ENCODE results near the gene KCNN4. TPM values are rescaled to one million over a fixed set of nuclear protein-coding genes. Genes with fewer than 3 reads are reported as not detected.

The KCNN4 gene
- total and polyA plus RNA-seq, 4 donors, result 0.14 to 30.3 (median 0.51) TPM

DNA sequence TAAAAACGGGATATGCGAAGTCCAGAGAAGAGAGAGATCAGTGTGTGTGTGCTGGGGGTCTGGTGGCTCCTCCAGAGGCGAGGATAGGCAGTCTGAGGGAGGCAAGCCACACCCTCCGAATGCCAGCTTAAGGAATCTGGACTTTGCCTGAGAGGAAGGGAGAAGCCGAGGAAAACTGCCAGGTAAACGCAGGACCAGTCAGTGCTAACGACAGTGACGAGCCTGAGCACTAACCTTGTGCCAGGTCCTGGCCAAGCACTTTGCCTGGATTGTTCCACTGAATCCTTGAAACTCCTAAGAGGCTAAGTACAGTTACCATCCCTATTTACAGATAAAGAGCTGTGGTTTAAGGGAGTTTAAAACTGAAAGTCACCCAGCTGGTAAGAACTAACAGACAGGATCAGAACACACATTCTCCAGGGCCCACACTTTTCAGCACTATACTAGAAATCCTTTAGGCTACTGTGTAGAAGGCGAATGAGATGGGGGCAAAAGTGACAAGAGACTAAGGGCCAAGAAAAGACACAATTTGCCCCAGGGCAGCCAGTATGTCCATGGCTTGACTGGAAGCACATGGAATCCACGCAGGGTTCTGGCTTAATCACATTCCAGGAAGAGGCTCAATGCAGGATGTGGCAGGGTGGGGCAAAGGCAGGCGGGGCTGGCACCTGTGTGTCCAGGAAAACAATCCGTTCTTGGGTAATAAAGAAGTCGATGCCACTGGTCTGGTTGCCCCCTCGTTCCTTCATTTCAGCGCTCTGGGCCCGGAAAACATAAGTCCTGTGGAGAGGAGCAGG, 41.1 kb downstream of the KCNN4 start:
- Histone ChIP-seq H3K9me3 (ENCODE audit: control insufficient read depth in 4 of 4, low read length in 3 of 4) (no peaks in the 10 kb centered on the region), H3K27ac (ENCODE audit: low read depth in 1 of 2, low read length in 2 of 2) (no peak overlapping the region), H3K4me3 (ENCODE audit: low read depth in 1 of 3, low read length in 3 of 3) (no peak overlapping the region), H3K36me3 (ENCODE audit: control insufficient read depth in 4 of 4, insufficient read depth in 3 of 4, low read depth in 1 of 4, low read length in 3 of 4) (peaks cover 14 to 59% (median 44%) of the 10 kb centered on the region in 4 donors), H3K9ac (ENCODE audit: low read depth in 1 of 2, low read length in 2 of 2) (no peak overlapping the region), H3K4me1 (ENCODE audit: control insufficient read depth in 4 of 4, insufficient read depth in 4 of 4, low read length in 3 of 4) (no peaks in the 10 kb centered on the region), H3K27me3 (ENCODE audit: control insufficient read depth in 4 of 4, insufficient read depth in 4 of 4, low read length in 3 of 4) (no peaks in the 10 kb centered on the region)
- TF ChIP-seq GABPA (IDR thresholded peaks at IDR 0.05 in 1 of 2, conservative IDR thresholded peaks at IDR 0.05 in 1 of 2), result no peak
- TF ChIP-seq YY1 (IDR thresholded peaks at IDR 0.05), result no peak
- TF ChIP-seq, protein P1, sequence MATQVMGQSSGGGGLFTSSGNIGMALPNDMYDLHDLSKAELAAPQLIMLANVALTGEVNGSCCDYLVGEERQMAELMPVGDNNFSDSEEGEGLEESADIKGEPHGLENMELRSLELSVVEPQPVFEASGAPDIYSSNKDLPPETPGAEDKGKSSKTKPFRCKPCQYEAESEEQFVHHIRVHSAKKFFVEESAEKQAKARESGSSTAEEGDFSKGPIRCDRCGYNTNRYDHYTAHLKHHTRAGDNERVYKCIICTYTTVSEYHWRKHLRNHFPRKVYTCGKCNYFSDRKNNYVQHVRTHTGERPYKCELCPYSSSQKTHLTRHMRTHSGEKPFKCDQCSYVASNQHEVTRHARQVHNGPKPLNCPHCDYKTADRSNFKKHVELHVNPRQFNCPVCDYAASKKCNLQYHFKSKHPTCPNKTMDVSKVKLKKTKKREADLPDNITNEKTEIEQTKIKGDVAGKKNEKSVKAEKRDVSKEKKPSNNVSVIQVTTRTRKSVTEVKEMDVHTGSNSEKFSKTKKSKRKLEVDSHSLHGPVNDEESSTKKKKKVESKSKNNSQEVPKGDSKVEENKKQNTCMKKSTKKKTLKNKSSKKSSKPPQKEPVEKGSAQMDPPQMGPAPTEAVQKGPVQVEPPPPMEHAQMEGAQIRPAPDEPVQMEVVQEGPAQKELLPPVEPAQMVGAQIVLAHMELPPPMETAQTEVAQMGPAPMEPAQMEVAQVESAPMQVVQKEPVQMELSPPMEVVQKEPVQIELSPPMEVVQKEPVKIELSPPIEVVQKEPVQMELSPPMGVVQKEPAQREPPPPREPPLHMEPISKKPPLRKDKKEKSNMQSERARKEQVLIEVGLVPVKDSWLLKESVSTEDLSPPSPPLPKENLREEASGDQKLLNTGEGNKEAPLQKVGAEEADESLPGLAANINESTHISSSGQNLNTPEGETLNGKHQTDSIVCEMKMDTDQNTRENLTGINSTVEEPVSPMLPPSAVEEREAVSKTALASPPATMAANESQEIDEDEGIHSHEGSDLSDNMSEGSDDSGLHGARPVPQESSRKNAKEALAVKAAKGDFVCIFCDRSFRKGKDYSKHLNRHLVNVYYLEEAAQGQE (IDR thresholded peaks at IDR 0.05), result no peak
- no peak for TF ChIP-seq TAF1 (conservative IDR thresholded peaks at IDR 0.05)
- TF ChIP-seq RAD21 (IDR thresholded peaks at IDR 0.05), result no peak
- TF ChIP-seq SP1 (IDR thresholded peaks at IDR 0.05), result no peak
- DNase-seq (ENCODE audit: low spot score), result no peak
- 70% methylated on average over 16 of the region's 16 CpGs for WGBS

DNA sequence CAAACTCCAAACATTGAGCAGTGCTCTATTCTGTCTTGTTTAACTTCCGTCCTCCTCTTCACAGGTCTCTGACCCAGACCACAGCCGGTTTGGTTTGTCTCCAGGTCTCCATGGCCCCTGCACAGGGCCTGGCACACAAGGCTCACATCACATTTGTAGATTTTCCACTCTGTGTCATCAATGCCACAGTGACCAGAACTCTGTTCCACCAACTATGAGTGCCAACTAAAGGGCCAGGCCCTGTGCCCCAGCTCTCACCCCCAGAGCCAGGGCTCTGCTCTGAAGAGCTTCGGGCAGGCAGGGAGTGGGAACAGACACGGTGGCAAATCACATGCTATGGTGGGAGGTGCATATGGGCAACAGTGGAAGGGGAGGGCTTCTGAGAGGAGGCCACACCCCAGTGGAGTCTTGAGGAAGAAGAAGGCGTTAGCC, 42.0 kb downstream of the KCNN4 start:
- WGBS, result 71% methylated on average over 5 of the region's 5 CpGs
- no peaks in the 10 kb centered on the region for H3K9me3 ChIP-seq (ENCODE audit: control insufficient read depth in 4 of 4, low read length in 3 of 4)
- H3K36me3 ChIP-seq (ENCODE audit: control insufficient read depth in 4 of 4, insufficient read depth in 3 of 4, low read depth in 1 of 4, low read length in 3 of 4), result peaks cover 14 to 56% (median 46%) of the 10 kb centered on the region in 4 donors
- H3K27me3 ChIP-seq (ENCODE audit: control insufficient read depth in 4 of 4, insufficient read depth in 4 of 4, low read length in 3 of 4), result no peaks in the 10 kb centered on the region
- H3K27ac ChIP-seq (ENCODE audit: low read depth in 1 of 2, low read length in 2 of 2), result no peak overlapping the region
- TF ChIP-seq, protein P2, sequence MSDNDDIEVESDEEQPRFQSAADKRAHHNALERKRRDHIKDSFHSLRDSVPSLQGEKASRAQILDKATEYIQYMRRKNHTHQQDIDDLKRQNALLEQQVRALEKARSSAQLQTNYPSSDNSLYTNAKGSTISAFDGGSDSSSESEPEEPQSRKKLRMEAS (IDR thresholded peaks at IDR 0.05), result no peak
- TF ChIP-seq NR2F2 (IDR thresholded peaks at IDR 0.05), result no peak
- TF ChIP-seq RXRA (IDR thresholded peaks at IDR 0.05), result no peak
- TF ChIP-seq RAD21 (IDR thresholded peaks at IDR 0.05), result no peak
- TF ChIP-seq FOXA2 (IDR thresholded peaks at IDR 0.05), result no peak
- no peak for TF ChIP-seq FOXA1 (IDR thresholded peaks at IDR 0.05)
- DNase-seq (ENCODE audit: low spot score), result no peak
- H3K4me3 ChIP-seq (ENCODE audit: low read depth in 1 of 3, low read length in 3 of 3), result no peak overlapping the region
- no peak overlapping the region for H3K9ac ChIP-seq (ENCODE audit: low read depth in 1 of 2, low read length in 2 of 2)
- H3K4me1 ChIP-seq (ENCODE audit: control insufficient read depth in 4 of 4, insufficient read depth in 4 of 4, low read length in 3 of 4), result no peaks in the 10 kb centered on the region

DNA sequence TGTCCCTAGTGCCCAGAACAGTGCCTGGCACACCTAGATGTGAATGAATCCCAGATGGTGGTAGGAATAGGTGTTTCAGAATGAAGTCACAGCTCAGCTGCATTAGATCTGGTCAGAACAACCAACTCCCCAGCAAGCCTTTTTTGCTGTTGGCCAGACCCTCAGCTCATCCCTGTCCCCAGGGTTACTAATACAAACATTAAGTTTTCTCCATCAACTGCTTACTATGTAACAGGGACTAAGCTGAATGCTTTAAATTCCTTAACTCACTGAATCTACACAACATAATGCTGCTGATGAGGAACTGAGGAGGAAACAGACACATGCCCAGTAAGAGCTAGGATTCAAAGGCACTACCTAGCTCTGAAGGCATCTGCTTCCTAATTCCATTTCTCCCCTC, 44.8 kb downstream of the KCNN4 start:
- Histone ChIP-seq H3K4me1 (ENCODE audit: control insufficient read depth in 4 of 4, insufficient read depth in 4 of 4, low read length in 3 of 4) (no peaks in the 10 kb centered on the region), H3K9ac (ENCODE audit: low read depth in 1 of 2, low read length in 2 of 2) (no peak overlapping the region), H3K27ac (ENCODE audit: low read depth in 1 of 2, low read length in 2 of 2) (no peak overlapping the region), H3K27me3 (ENCODE audit: control insufficient read depth in 4 of 4, insufficient read depth in 4 of 4, low read length in 3 of 4) (no peaks in the 10 kb centered on the region), H3K9me3 (ENCODE audit: control insufficient read depth in 4 of 4, low read length in 3 of 4) (no peaks in the 10 kb centered on the region), H3K4me3 (ENCODE audit: low read depth in 1 of 3, low read length in 3 of 3) (no peak overlapping the region), H3K36me3 (ENCODE audit: control insufficient read depth in 4 of 4, insufficient read depth in 3 of 4, low read depth in 1 of 4, low read length in 3 of 4) (peaks cover 15 to 66% (median 59%) of the 10 kb centered on the region in 4 donors)
- no peak for DNase-seq (ENCODE audit: low spot score)
- TF ChIP-seq EGR1 (IDR thresholded peaks at IDR 0.05; ENCODE audit: low read depth in 2 of 2) (no peak), HNF4G (IDR thresholded peaks at IDR 0.05) (no peak), SP1 (IDR thresholded peaks at IDR 0.05) (no peak), YY1 (IDR thresholded peaks at IDR 0.05) (no peak), JUND (IDR thresholded peaks at IDR 0.05) (no peak), FOXA2 (IDR thresholded peaks at IDR 0.05) (no peak), RXRA (IDR thresholded peaks at IDR 0.05) (no peak), NR2F2 (IDR thresholded peaks at IDR 0.05) (no peak), HNF4A (conservative IDR thresholded peaks at IDR 0.05) (no peak), RAD21 (IDR thresholded peaks at IDR 0.05) (no peak), GABPA (IDR thresholded peaks at IDR 0.05 in 1 of 2, conservative IDR thresholded peaks at IDR 0.05 in 1 of 2) (no peak)
- TF ChIP-seq, protein P2 (IDR thresholded peaks at IDR 0.05), result no peak
- TF ChIP-seq, protein P3, sequence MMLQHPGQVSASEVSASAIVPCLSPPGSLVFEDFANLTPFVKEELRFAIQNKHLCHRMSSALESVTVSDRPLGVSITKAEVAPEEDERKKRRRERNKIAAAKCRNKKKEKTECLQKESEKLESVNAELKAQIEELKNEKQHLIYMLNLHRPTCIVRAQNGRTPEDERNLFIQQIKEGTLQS (IDR thresholded peaks at IDR 0.05), result no peak
- TF ChIP-seq, protein P4, sequence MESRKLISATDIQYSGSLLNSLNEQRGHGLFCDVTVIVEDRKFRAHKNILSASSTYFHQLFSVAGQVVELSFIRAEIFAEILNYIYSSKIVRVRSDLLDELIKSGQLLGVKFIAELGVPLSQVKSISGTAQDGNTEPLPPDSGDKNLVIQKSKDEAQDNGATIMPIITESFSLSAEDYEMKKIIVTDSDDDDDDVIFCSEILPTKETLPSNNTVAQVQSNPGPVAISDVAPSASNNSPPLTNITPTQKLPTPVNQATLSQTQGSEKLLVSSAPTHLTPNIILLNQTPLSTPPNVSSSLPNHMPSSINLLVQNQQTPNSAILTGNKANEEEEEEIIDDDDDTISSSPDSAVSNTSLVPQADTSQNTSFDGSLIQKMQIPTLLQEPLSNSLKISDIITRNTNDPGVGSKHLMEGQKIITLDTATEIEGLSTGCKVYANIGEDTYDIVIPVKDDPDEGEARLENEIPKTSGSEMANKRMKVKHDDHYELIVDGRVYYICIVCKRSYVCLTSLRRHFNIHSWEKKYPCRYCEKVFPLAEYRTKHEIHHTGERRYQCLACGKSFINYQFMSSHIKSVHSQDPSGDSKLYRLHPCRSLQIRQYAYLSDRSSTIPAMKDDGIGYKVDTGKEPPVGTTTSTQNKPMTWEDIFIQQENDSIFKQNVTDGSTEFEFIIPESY (IDR thresholded peaks at IDR 0.05), result no peak
- TF ChIP-seq, protein P5, sequence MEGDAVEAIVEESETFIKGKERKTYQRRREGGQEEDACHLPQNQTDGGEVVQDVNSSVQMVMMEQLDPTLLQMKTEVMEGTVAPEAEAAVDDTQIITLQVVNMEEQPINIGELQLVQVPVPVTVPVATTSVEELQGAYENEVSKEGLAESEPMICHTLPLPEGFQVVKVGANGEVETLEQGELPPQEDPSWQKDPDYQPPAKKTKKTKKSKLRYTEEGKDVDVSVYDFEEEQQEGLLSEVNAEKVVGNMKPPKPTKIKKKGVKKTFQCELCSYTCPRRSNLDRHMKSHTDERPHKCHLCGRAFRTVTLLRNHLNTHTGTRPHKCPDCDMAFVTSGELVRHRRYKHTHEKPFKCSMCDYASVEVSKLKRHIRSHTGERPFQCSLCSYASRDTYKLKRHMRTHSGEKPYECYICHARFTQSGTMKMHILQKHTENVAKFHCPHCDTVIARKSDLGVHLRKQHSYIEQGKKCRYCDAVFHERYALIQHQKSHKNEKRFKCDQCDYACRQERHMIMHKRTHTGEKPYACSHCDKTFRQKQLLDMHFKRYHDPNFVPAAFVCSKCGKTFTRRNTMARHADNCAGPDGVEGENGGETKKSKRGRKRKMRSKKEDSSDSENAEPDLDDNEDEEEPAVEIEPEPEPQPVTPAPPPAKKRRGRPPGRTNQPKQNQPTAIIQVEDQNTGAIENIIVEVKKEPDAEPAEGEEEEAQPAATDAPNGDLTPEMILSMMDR (IDR thresholded peaks at IDR 0.05; ENCODE audit: low read depth, low read length, missing input control), result no peak

Data from liver (tissue), 9 donors.